ENCODE data around the gene BBOF1.

GRCh38 chr14:74042296-74042695 lies 23.1 kb downstream of the BBOF1 start:
- TF ChIP-seq, protein P1, sequence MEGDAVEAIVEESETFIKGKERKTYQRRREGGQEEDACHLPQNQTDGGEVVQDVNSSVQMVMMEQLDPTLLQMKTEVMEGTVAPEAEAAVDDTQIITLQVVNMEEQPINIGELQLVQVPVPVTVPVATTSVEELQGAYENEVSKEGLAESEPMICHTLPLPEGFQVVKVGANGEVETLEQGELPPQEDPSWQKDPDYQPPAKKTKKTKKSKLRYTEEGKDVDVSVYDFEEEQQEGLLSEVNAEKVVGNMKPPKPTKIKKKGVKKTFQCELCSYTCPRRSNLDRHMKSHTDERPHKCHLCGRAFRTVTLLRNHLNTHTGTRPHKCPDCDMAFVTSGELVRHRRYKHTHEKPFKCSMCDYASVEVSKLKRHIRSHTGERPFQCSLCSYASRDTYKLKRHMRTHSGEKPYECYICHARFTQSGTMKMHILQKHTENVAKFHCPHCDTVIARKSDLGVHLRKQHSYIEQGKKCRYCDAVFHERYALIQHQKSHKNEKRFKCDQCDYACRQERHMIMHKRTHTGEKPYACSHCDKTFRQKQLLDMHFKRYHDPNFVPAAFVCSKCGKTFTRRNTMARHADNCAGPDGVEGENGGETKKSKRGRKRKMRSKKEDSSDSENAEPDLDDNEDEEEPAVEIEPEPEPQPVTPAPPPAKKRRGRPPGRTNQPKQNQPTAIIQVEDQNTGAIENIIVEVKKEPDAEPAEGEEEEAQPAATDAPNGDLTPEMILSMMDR (IDR thresholded peaks at IDR 0.05 in 8 of 11, conservative IDR thresholded peaks at IDR 0.05 in 3 of 11), result no peak
- TF ChIP-seq POLR2AphosphoS5 (IDR thresholded peaks at IDR 0.05), result no peak

Measured in spleen (tissue), 7 donors.